ENCODE measurements around the gene NRBP1.

The NRBP1 gene

GRCh38 chr2:27442920-27443282 is 14.5 kb downstream of the NRBP1 start:
- TF ChIP-seq, protein P1, sequence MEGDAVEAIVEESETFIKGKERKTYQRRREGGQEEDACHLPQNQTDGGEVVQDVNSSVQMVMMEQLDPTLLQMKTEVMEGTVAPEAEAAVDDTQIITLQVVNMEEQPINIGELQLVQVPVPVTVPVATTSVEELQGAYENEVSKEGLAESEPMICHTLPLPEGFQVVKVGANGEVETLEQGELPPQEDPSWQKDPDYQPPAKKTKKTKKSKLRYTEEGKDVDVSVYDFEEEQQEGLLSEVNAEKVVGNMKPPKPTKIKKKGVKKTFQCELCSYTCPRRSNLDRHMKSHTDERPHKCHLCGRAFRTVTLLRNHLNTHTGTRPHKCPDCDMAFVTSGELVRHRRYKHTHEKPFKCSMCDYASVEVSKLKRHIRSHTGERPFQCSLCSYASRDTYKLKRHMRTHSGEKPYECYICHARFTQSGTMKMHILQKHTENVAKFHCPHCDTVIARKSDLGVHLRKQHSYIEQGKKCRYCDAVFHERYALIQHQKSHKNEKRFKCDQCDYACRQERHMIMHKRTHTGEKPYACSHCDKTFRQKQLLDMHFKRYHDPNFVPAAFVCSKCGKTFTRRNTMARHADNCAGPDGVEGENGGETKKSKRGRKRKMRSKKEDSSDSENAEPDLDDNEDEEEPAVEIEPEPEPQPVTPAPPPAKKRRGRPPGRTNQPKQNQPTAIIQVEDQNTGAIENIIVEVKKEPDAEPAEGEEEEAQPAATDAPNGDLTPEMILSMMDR (IDR thresholded peaks at IDR 0.05; ENCODE audit: low read depth, low read length), result no peak
- no peak overlapping the region for H3K4me3 ChIP-seq (ENCODE audit: low read depth, low read length)

DNA sequence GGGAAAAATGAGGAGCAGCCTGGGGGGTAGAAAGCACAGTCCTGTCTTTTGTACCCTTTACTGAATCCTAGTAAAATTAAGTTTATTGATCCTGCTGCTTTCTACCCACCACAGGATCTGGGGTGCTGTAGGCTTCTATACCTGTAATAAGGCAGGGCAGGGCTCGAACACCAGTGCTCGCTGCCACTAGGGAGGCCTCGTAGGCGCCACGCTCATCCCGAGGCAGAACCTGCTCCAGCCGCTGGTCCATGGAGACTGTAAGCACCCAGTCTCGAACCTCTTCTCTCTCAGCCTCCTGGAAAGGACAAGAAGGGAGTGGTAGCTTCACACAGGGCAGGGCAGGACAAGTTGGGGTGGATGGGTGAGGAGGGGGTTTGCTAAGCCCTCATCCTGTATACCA is 16.7 kb downstream of the NRBP1 start:
- H3K4me3 ChIP-seq (ENCODE audit: low read depth, low read length), result no peak overlapping the region
- TF ChIP-seq, protein P1 (IDR thresholded peaks at IDR 0.05; ENCODE audit: low read depth, low read length), result no peak

DNA sequence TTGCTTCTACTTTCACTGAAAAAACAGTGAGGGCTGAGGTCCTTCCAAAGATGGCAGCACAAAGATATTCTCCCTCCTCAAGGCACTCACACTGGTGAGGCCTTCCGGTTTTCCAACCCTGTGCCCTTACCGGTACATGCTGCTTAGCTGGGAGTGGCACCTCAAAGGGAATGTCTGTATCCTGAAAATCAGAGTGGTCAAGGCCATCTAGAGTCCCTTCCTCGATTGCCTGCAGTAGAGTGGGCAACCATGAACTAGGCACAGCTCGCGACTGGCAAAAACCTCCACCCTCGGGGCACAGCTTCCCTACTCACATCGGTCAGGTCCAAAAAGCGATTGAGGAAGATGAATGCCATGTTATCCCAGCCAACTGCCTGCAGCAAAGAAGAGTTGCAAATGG is 17.2 kb downstream of the NRBP1 start:
- TF ChIP-seq, protein P1 (IDR thresholded peaks at IDR 0.05; ENCODE audit: low read depth, low read length), result no peak
- no peak overlapping the region for H3K4me3 ChIP-seq (ENCODE audit: low read depth, low read length)

- no peak overlapping the region for H3K4me3 ChIP-seq (ENCODE audit: low read depth, low read length)
- TF ChIP-seq, protein P1 (IDR thresholded peaks at IDR 0.05; ENCODE audit: low read depth, low read length), result no peak
Measured at GRCh38 chr2:27446057-27446456, 17.6 kb downstream of the NRBP1 start.

DNA sequence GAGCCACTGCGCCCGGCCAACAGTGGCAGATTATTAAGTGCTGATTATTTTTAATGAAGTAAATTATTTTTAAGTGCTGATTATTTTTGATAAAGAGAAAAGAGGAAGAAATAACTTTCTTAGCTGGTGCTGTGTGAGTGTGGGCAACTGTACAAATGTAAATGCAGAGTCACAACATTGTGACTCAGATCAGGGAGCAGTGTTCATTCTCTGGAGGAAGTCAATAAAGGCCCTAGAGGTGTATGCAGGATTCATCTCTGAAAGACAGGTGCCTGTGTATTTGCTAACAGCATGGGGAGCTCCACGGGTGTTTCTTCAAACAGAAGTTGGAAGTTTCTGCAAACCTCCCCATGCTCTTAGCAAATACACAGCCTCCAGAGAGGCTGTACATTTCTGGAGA is 19.9 kb downstream of the NRBP1 start:
- TF ChIP-seq, protein P1 (IDR thresholded peaks at IDR 0.05; ENCODE audit: low read depth, low read length), result no peak
- H3K4me3 ChIP-seq (ENCODE audit: low read depth, low read length), result no peak overlapping the region

- H3K4me3 ChIP-seq (ENCODE audit: low read depth, low read length), result no peak overlapping the region
- TF ChIP-seq, protein P1 (IDR thresholded peaks at IDR 0.05; ENCODE audit: low read depth, low read length), result no peak
Measured at GRCh38 chr2:27451095-27451494, 22.7 kb downstream of the NRBP1 start.

GRCh38 chr2:27453968-27454367 is 25.5 kb downstream of the NRBP1 start:
- H3K4me3 ChIP-seq (ENCODE audit: low read depth, low read length), result no peak overlapping the region
- TF ChIP-seq, protein P1 (IDR thresholded peaks at IDR 0.05; ENCODE audit: low read depth, low read length), result no peak

All from WI38 (cell line).